SK-N-SH (cell line): ENCODE measurements around the gene CSNK1G2.
"Not testable (repeated sequence)": the region's sequence is repeated elsewhere in the genome, so short reads cannot be mapped to it uniquely, and the experiment has no call there.

Experiments
- CHD2 ChIP-seq: fragments of 150-350 bp; IDR thresholded peaks from 2 replicates; pipeline ENCODE4 v1.6.1; 2018; ENCODE audit warnings: low read length; ENCODE audit not compliant: partially characterized antibody
- CTCF ChIP-seq: fragments of 200-600 bp; sonication (generic); IDR thresholded peaks from 2 replicates; pipeline ENCODE4 v1.6.1; 2017; ENCODE audit warnings: antibody characterized with exemption, mild to moderate bottlenecking, moderate library complexity
- GABPA ChIP-seq: IDR thresholded peaks from 2 replicates; pipeline ENCODE4 v1.4.0; 2012; ENCODE audit warnings: low read depth, mild to moderate bottlenecking
- MEF2A ChIP-seq: IDR thresholded peaks from 2 replicates; pipeline ENCODE4 v1.4.0; 2012; ENCODE audit warnings: low read depth, borderline replicate concordance
- POLR2AphosphoS5 ChIP-seq: IDR thresholded peaks from 2 replicates; pipeline ENCODE4 v1.6.1; 2012; ENCODE audit warnings: low read depth, low read length
- RAD21 ChIP-seq: IDR thresholded peaks from 2 replicates; pipeline ENCODE4 v1.6.1; 2012; ENCODE audit warnings: mild to moderate bottlenecking, low read length
- RCOR1 ChIP-seq: fragments of 150-350 bp; IDR thresholded peaks from 2 replicates; pipeline ENCODE4 v1.6.1; 2017; ENCODE audit warnings: antibody characterized with exemption, low read length
- RXRA ChIP-seq: IDR thresholded peaks from 2 replicates; pipeline ENCODE4 v1.4.0; 2012; ENCODE audit warnings: low read depth, mild to moderate bottlenecking, borderline replicate concordance
- TCF12 ChIP-seq: IDR thresholded peaks from 2 replicates; pipeline ENCODE4 v1.4.0; 2012
- USF2 ChIP-seq: fragments of 150-350 bp; IDR thresholded peaks from 2 replicates; pipeline ENCODE4 v1.6.1; 2017; ENCODE audit warnings: antibody characterized with exemption, low read length, low read depth, borderline replicate concordance

DNA sequence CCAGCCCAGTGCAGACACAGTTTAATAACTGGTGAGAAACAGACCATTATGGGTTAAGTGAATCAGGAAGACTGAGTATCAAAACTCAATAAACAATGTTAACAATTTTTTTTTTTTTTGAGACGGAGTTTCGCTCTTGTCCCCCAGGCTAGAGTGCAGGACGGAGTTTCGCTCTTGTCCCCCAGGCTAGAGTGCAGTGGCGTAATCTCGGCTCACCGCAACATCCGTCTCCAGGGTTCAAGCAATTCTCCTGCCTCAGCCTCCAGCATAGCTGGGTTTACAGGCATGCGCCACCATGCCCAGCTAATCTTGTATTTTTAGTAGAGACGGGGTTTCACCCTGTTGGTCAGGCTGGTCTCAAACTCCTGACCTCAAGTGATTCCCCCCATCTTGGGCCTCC lies 47.5 kb downstream of the CSNK1G2 start:
- not testable (repeated sequence) for TF ChIP-seq RAD21, USF2, CTCF, TCF12, RXRA, GABPA, RCOR1, CHD2, POLR2AphosphoS5, MEF2A
